Stimulated activated CD8-positive, alpha-beta memory T cell treated with anti-CD3 and anti-CD28 coated beads, Interleukin-15, amount 100 ng/mL, for 24 hours (primary cell): Measurements from ENCODE around the gene TOX2.

Experiments
- DNase-seq: peaks from one replicate; pipeline ENCODE4 v3.0.0-alpha.2; 2020; ENCODE audit warnings: low read depth

Gene TOX2

DNA sequence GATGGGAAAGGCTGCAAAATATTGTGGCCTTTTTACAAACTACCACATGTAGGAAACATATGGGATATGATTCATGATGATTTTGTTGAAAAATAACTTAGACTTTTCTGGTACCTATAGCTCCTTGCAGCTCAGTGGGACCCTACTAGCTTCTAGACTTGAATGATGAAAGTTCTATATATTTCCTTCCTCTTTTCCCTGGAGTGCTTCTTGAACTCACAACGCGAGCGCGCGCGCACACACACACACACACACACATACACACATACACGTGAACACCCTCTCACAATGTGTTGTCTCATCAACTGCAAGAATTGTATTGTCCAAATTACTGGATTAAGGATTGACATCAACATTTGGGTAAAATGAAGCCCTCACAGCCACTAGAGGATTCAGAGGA is 61.9 kb downstream of the TOX2 start:
- no peak for DNase-seq

DNA sequence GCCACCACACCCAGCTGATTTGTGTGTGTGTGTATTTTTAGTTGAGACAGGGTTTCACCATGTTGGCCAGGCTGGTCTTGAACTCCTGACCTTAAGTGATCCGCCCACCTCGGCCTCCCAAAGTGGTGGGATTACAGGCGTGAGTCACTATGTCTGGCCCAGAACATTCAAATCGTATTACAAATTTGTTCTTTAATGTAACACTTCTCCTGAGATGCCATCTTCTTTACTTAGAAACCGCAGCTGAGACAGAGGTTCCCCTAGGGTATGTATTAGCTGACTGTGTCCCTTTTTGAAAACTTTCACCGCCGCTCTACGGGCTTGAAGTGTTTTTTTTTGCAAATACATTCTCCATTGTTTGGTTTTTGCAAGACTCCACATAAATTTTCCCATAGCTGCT is 62.6 kb downstream of the TOX2 start:
- no peak for DNase-seq

DNA sequence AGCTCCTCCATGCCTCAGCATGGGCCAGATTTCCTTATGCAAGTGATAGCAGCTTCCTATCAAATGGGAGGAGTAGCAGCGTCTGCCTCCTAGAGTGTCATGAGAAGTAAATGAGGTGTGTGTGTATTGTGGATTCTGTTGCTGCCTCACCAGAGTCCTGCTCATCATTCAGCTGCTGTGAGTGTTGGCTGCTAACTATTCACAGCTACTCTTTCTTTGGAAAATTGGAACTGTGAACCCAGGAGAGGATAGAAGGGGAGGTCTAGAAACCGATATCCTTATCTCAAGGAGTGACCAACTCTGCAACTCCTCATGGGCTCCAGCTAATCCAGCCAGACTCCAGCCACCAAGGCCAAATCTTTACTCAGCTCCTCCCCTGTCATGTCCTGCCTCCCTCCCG is 63.3 kb downstream of the TOX2 start:
- no peak for DNase-seq

DNA sequence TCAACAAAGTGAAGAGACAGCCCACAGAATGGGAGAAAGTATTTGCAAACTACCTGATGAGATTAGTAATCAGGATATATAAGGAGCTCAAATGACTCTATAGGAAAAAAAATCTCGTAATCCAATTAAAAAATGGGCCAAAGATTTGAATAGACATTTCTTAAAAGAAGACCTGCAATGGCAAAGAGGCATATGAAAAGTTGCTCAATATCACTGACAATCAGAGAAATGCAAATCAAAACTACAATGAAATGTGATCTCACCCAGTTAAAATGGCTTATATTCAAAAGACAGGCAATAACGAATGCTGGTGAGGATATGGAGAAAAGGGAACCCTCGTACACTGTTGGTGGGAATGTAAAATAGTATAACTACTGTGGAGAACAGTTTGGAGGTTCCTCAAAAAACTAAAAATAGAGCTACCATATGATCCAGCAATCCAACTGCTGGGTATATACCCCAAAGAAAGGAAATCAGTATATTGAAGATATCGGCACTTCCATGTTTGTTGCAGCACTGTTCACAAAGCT is 65.0 kb downstream of the TOX2 start:
- no peak for DNase-seq

DNA sequence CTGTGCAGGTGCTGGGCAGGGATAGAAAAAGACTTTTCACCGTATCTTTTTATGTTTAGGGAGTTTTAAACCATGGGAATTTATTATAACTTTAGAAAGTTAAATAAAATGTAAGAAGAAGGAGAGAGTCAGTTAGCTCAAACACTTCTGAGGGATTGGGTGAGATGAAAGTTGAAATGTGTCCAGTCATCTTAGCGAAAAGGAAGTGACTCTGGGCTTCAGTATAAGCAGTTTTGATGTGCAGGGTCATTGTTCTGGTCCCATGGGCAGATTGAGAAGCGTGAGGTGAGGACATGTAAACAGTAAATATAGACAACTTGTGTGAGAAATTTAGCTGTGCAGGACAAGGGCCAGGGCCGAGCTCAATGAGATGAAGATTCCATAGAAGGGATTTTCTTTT is 66.9 kb downstream of the TOX2 start:
- DNase-seq: no peak

DNA sequence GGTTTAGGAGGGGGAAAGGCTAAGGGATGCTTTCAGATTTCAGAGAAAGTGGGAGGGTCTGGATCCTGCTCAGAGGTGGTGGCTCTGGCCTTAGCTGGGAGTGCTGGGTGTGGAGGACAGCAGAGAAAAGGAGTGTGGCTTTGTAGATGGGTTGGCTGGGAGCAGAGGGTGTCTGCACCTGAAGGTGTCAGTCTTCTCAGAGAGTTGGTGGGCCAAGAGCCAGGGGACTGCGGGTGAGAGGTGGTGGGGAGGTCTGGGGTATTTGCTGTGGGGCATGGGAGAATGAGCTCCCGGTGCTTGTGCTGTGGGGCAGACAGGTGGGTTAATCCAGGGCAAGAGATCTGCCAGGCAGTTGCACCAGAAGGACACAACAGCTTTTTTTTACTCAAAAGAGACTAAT is 67.4 kb downstream of the TOX2 start:
- no peak for DNase-seq

DNA sequence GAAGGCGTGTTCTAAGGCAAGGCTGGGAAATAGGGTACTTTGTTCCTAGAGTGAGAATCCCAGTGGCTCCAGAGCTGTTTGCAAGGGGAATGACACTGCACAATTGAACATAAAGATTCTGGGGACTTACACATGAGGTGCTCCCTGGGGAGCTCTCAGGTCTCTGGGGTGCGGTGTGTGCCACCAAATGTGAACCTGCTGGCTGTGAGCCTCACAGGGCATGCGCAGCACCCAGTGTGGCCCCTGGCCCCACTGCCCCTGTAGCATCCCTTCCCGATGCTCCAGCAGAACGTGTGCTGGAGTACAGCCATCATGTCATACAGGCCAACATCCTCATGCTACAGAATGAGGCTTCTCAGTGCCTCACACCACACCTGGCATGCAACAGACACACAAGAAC is 68.2 kb downstream of the TOX2 start:
- no peak for DNase-seq

DNA sequence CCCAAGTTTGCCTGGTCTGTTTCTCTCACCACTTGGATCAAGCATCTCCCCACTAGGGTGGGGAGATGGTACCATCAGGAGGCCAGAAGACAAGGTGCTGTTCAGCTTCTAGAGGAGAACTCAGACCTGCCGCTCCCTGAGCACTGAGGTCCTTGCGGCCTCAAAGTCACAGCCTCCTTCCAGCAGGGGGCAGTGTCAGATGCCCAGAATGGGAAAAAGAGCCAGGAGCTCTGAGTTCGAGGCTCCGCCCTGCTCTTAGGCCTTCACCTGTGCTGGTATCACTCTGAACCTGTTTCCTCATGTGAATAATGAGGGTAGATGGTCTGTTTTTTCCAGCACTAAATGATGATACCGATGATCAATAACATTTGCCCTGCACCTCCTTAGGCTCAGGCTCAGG is 68.7 kb downstream of the TOX2 start:
- no peak for DNase-seq

DNA sequence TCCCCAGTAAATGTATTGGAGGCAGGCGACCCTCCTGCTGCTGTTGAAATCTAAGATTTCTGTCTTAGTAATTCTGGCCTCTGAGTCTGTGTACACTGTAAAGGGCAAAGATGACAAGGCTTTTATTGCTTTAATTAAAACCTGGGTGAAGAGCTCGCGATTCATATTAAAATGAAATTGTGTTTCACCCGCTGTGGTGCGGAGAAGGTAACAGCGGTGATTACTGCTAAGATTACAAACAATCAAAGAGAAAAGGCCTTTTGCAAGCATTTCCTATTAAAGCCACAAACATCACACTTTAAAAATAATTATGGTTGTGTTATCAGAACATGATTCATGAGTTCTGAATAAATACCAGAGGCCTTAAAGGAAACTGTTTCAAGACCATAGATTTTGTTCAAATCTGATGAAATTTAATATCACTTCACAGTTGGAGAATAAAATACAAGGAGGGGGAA is 69.3 kb downstream of the TOX2 start:
- DNase-seq: no peak

DNA sequence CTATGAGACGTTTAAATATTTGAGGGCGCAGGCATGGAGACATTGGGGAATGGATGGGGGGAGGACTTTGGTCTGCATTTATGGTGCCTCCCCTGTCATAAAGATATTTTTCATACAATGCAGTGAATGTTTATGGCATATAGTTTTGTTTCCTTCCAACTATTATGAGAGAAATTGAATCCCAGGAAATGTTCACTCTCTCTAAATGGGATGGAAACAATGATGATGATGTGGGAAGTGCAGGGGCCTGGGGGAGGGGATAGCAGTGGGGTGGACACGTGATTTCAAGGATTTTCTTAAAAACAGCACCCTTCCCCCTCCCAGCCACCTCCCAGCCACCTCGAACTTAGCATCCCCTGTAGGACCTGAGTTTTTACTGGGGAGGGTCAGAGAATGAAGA is 69.9 kb downstream of the TOX2 start:
- no peak for DNase-seq

DNA sequence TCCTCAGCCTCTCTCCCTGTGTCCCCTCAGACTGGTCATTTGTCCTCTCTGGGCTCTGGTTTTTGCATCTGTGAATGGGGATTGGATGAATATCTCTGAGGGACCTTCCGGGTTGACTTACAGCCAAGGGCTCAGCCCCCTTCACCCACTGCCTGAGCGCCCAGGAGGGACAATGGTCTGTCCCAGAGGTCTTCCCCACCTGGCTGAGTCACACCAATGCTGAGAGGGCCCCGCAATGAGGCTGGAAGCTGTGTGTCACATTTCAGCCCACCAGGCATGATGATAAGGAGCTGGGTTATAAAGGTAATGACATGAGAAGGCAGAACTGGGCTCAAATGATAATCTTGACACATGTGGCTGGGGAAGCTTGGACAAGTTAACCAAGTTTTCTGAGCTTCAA is 70.5 kb downstream of the TOX2 start:
- DNase-seq: no peak

DNA sequence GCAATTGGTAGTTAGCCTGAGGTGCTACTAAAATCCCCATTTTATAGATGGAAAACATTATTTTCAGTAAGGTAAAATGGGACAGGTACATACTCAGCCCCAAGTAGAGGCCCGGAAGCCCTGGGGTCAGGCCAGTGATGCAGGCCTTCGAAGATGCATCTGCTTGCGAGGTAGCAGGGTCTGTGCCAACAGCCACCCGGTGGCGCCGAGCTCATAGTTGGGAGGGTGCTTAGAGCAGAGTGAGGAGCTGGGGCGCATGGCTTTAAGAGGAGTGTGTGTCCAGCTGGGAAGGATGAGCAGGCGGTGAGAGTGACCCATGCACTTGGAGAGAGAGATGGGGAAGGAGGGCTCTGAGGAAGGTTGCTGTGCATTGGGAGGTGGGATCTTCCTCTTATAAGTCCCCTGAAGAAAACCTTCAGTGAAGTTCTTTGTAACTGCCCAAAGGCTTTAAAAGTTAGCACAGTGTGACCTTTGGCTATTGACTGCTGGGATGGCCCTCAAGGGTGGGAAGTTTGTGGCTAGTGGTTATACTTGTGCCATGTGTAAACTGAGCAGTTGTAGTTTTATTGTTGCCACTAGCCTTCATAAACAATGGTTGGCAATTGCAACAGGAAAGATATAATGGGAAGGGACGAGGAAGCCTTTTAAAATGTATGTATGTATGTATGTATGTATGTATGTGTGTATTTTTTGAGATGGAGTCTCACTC is 71.1 kb downstream of the TOX2 start:
- DNase-seq: no peak

DNA sequence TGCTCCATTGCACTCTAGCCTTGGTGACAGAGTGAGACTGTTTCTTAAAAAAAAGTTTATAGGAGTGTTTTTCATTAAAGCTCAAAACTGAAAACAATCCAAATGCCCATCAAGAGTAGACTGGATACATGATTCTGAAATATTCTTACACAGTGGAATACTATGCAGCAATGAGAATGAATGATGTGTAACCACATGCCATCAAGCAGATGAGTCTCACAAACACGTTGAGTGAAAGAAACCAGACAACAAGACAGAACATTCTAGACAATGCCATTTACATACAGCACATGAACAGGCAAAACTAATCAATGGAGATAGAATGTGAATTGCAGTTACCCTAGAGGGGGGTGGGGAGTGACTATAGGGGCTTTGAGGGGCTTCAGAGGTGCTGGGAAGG is 72.4 kb downstream of the TOX2 start:
- no peak for DNase-seq

DNA sequence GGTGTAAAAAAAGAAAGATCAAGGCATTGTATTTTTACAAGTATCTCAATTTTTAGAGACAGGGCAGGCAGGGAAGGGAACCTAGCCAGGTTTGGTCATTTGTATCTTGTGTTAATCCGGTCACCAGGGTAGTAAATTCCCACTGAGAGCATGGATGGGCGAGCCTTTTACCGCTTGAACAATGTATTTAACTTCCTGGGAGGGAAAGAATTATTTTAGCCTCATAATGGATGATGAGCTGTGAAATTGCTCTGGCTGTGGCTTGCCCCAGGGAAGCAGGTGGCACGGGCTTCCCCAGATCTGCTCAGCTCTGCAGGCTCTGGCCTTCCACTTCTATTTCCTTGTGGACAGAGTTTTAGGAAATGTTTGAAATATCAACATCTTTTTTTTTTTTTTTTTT is 72.9 kb downstream of the TOX2 start:
- no peak for DNase-seq

DNA sequence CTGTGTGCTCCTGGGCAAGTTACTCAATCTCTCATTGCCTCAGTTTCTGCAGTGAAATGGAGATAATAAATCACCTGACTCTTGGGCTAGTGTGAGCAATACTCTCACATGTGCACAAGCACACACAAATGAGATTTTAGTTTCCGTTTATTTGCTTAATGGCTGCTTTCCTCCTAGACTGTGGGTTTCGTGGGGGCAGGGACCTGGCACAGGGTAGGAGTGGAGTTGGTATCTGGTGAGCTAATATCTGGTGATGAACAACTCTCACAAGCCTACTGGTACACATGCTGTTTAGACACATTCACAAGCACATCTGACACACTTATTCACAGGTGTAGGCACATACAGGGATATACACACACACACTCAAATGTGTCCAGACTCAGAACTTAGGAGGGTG is 73.8 kb downstream of the TOX2 start:
- no peak for DNase-seq

DNA sequence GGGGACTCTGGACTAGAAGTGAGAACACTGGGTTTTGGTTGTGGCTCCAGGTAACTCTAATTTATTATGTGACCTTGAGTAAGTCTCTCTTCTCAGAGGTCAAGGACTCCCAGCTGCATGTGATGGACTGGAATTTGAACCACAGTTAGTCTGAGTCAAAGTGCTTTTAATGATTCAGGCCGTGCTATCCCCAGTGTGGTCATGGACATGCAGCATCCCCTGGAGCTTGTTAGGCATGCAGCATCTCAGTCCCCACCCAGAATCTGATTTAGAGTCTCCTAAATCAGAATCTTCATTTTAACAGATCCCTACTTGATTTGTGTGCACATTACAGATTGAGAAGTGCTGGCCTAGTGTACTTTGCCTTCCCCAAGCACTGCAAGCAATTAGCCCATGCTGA is 74.2 kb downstream of the TOX2 start:
- DNase-seq: no peak

DNA sequence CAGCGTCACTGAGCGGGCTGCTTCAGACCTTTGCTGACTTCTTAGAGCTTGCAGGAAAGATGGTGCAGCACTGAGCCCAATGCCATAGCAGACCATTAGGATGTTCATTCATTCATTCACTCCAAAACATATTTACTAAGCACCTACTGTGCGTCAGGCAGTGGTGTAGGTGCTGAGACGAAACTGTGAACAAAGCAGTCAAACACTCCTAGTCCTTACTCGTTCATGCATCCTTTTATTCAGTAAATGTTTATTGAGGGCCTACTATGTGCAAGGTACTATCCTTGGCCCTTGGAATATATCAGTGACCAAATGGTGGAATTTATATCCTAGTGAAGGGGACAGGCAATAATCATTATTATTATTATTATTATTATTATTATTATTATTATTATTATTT is 76.6 kb downstream of the TOX2 start:
- DNase-seq: no peak

DNA sequence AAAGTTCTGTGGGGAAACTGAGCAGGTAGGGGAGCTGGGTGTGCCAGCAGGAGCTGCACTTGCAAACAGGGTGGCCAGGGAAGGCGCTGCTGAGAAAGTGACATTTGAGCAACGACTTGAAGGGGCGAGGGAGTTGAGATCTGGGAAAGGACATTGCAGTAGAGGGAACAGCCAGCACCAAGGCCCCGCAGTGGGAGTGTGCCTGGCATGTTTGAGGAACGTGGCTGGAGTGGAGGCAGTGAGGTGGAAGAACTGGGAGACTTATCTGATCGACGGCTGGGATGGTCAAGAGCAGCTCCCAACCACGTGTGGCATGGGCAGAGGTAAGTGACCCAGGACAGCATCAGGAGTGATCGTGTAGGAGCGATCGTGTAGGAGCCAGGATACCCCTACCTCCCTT is 77.3 kb downstream of the TOX2 start:
- DNase-seq: no peak

DNA sequence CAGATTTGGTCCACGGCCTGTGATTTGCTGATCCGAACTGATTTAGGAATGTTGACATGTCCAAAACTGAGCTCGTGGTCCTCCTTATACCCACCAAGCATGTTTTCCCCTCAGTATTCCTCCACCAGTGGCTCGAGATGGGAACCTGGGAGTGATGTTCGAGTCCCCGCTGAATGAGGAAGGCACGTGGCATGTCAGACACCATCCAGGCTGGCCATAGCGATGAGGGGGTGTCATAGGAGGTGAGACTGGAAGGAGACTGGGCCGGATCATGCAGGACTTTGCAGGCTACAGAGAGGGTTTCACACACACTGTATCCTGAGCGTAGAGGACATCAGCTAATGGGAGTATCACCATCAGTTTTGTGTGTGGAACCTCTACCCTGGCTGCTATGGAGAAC is 78.2 kb downstream of the TOX2 start:
- no peak for DNase-seq

DNA sequence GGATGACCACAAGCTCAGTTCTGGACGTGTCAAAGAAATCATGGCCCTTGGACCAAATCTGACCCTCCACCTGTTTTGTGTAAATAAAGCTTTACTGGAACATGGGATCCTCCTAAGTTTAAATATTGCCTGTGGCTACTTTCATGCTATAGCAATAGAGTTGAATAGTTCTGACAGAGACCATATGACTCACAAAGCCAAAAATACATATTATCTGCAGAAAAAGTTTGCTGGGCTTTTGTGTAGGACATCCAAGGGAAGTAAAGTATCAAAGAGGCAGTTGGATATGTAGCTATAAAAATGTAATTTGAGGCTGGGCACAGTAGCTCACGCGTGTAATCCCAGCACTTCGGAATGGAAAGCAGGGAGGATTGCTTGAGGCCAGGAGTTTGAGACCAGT is 78.9 kb downstream of the TOX2 start:
- DNase-seq: no peak

DNA sequence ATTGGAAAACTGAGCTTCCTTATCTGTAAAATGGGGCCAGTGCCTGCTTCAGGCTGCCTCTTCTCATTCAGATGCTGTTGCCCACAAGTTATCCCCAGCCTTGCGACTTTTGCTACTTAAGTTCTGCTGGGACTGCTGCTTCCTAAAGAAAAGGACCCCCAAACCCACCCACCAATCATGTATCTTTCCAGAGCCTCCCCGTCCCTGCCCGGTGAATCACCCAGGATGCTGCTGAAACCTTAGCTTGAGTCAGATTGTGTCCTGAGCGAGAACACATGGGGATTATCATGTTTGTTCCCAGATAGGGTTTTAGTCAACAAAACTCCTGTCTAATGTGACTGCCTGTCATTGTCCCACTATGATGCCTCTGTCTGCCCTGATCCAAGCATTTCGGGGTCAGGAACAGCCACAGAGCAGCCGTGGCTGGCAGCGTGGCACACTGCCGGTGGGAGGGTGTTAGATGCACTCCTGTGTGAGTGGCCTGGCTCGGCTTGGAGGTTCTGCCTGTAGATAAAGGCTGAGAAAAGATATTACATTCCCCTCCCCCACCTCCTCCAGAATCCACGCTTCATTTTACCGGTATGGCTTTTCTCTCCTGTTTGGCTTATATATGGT is 79.9 kb downstream of the TOX2 start:
- DNase-seq: no peak

DNA sequence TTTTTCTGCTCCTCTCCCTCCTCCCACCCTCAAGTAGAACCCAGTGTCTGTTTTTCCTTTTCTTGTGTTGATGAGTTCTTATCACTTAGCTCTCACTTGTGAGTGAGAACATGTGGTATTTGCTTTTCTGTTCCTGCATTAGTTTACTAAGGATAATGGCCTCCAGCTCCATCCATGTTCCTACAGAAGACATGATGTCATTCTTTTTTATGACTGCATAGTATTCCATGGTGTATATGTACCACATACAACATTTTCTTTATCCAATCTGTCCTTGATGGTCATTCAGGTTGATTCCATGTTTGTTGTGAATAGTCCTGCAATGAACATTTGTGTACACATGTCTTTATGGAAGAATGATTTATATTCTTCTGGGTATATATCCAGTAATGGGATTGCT is 81.0 kb downstream of the TOX2 start:
- no peak for DNase-seq

DNA sequence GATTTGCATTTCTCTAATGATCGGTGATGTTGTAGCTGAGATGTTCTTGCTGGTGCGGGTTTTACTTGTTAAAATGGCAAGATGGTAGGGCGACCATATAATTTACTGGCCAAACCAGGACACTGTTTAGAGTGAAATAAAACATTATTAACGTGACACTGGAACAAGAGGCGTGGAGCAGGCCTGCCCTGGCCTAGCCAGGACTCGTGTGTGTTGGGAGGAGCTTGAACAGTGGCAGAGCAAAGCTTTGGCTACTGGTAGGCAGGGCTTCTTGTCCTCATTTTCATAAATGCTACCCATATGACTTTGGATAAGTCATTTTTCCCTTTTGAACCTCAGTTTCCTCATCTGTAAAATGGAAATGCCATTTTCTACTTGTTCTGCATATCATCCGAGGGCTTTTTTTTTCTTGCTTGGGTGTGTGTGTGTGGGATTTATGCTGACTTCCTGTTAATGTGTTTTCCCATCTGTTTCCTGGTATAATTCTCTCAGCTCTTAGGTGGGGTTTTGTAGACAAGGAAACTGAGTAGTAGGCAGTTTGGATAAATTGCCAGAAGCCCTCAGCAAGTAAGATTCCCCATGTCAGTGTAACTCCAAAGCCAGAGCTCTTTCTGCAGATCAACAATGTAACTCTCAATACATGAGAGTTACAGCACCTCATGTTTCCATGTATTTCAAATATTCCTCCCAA is 81.7 kb downstream of the TOX2 start:
- DNase-seq: no peak
